ENCODE measurements around the gene XRN2. TPM values are rescaled to one million over a fixed set of nuclear protein-coding genes. Genes with fewer than 3 reads are reported as not detected.

The XRN2 gene
- total RNA-seq, 3 donors from 2014 or later = 35.3 to 47.7 (median 43.2) TPM

- Histone ChIP-seq H3K9me3 (no peaks in the 10 kb centered on the region), H3K4me3 (no peak overlapping the region), H3K4me1 (ENCODE audit: low read depth) (no peaks in the 10 kb centered on the region), H3K36me3 (ENCODE audit: low read depth) (no peaks in the 10 kb centered on the region)
- TF ChIP-seq, protein P1, sequence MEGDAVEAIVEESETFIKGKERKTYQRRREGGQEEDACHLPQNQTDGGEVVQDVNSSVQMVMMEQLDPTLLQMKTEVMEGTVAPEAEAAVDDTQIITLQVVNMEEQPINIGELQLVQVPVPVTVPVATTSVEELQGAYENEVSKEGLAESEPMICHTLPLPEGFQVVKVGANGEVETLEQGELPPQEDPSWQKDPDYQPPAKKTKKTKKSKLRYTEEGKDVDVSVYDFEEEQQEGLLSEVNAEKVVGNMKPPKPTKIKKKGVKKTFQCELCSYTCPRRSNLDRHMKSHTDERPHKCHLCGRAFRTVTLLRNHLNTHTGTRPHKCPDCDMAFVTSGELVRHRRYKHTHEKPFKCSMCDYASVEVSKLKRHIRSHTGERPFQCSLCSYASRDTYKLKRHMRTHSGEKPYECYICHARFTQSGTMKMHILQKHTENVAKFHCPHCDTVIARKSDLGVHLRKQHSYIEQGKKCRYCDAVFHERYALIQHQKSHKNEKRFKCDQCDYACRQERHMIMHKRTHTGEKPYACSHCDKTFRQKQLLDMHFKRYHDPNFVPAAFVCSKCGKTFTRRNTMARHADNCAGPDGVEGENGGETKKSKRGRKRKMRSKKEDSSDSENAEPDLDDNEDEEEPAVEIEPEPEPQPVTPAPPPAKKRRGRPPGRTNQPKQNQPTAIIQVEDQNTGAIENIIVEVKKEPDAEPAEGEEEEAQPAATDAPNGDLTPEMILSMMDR (IDR thresholded peaks at IDR 0.05) = no peak
- no peak for DNase-seq
- intact Hi-C loops (cut with DNase I, micrococcal nuclease) = no loop called here
- ATAC-seq = no peak
These were observed 132.4 kb downstream of the XRN2 start for GRCh38 chr20:21435576-21435975.

DNA sequence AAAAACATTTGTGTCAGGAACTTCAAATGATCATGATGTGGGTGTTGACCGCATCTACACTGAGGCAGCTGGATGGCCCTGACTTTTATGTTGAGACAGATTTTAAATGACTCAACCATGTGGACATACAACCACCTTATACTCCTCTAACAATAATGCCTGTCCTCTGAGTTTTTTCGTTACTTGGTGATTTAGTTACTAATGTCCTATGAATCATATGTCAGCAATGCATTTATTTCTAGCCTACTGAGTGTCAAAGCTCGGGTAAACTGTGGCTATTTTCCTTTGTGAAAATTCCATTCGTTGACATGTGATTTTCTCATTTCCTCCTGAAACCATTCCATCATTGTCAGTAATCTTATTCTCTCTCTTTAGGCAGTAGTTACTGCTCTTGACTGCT, 133.1 kb downstream of the XRN2 start:
- TF ChIP-seq, protein P1 (IDR thresholded peaks at IDR 0.05) = no peak
- intact Hi-C loops (cut with DNase I, micrococcal nuclease) = no loop called here
- H3K9me3 ChIP-seq = no peaks in the 10 kb centered on the region
- no peak overlapping the region for H3K4me3 ChIP-seq
- no peaks in the 10 kb centered on the region for H3K4me1 ChIP-seq (ENCODE audit: low read depth)
- no peaks in the 10 kb centered on the region for H3K36me3 ChIP-seq (ENCODE audit: low read depth)
- ATAC-seq (no peak), DNase-seq (no peak)

DNA sequence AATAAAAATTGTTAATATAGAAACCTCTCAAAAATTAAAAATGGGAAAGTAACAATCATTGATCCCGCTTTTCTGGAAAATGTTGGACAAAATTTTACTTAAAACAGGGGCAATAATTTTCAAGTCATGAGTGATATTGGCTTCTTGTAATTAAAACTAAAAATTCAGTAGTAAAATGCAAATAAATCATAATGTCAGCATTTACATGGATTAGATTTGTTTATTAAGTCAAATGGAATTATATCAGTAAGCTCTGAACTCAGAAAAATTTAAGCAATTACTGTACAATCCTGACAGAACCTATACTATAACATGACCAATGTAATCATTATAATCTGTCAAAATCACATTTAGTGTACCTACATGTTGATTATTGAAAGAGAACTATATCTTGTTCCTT, 134.1 kb downstream of the XRN2 start:
- intact Hi-C loops (cut with DNase I, micrococcal nuclease) = no loop called here
- no peak for ATAC-seq
- TF ChIP-seq, protein P1 (IDR thresholded peaks at IDR 0.05) = no peak
- Histone ChIP-seq H3K36me3 (ENCODE audit: low read depth) (no peaks in the 10 kb centered on the region), H3K9me3 (no peaks in the 10 kb centered on the region), H3K4me1 (ENCODE audit: low read depth) (no peaks in the 10 kb centered on the region), H3K4me3 (no peak overlapping the region)
- no peak for DNase-seq

- TF ChIP-seq, protein P1 (IDR thresholded peaks at IDR 0.05) = no peak
- no peaks in the 10 kb centered on the region for H3K9me3 ChIP-seq
- DNase-seq (no peak), ATAC-seq (no peak)
- H3K4me3 ChIP-seq = no peak overlapping the region
- no peaks in the 10 kb centered on the region for H3K4me1 ChIP-seq (ENCODE audit: low read depth)
- intact Hi-C loops (cut with DNase I, micrococcal nuclease) = no loop called here
- no peaks in the 10 kb centered on the region for H3K36me3 ChIP-seq (ENCODE audit: low read depth)
These were observed 134.7 kb downstream of the XRN2 start for GRCh38 chr20:21437816-21438215.

Other genes starting within 250 kb of the XRN2 start
- gene LINC00237, start 197.0 kb upstream of the XRN2 start, total RNA-seq = not detected
- gene KIZ, start 177.2 kb upstream of the XRN2 start, total RNA-seq = 100 to 1,000 TPM in 1 of 3 donors, 10 to 100 TPM in 1, 1 to 10 TPM in 1; 9.4 to 114 (median 14.2) TPM
- gene NKX2-4, start 94.2 kb downstream of the XRN2 start, total RNA-seq = not detected
- gene NKX2-2, start 210.7 kb downstream of the XRN2 start, total RNA-seq = 1 to 10 TPM in 1 of 3 donors, under 1 TPM in 2; 0.22 to 1.8 (median 0.81) TPM

Measured in mucosa of descending colon (tissue), 3 donors.